ENCODE measurements around the gene GTF3A.

DNA sequence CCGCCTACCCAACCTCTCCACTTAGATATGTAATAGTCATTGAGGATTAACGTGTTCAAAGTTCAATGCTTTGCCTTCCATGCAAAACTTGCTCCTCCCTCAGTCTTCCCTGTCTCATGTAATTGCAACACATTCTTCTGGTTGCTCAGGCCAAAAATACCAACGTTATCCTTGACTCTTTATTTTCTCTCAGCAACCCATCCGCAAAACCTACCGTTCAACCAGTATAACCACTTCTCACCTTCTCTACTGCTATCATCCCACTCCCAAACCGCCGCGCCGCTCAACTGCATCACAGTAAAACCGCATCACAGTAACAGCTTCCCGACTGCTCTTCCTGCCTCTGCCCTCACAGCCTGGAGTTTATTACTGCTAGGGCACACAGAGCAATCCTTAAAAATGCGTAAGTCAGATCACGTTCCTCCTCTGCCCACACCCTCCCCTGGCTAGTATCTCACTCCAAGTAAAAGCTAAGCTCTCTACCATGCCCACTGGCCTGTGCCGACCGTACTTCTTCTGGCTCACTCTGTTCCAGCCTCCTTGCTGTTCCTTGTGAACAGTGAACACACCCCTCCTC, 17.7 kb downstream of the GTF3A start:
- TF ChIP-seq, protein P1, sequence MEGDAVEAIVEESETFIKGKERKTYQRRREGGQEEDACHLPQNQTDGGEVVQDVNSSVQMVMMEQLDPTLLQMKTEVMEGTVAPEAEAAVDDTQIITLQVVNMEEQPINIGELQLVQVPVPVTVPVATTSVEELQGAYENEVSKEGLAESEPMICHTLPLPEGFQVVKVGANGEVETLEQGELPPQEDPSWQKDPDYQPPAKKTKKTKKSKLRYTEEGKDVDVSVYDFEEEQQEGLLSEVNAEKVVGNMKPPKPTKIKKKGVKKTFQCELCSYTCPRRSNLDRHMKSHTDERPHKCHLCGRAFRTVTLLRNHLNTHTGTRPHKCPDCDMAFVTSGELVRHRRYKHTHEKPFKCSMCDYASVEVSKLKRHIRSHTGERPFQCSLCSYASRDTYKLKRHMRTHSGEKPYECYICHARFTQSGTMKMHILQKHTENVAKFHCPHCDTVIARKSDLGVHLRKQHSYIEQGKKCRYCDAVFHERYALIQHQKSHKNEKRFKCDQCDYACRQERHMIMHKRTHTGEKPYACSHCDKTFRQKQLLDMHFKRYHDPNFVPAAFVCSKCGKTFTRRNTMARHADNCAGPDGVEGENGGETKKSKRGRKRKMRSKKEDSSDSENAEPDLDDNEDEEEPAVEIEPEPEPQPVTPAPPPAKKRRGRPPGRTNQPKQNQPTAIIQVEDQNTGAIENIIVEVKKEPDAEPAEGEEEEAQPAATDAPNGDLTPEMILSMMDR (IDR thresholded peaks at IDR 0.05; ENCODE audit: low read length): no peak
- TF ChIP-seq EZH2 (optimal IDR thresholded peaks at IDR 0.05; ENCODE audit: low read depth, low read length): no peak
